SK-N-SH (cell line): Measurements from ENCODE around the gene PAMR1. TPM values are rescaled to one million over a fixed set of nuclear protein-coding genes. Genes with fewer than 3 reads are reported as not detected.
A peak's percentile ranks its signal among the peaks of the same experiment; 100 is the strongest.

Source experiments
- CTCF ChIA-PET: fragments of 300-600, 350-600 bp; formaldehyde crosslinking; extraction: SDS; loops from one replicate; lab custom pipeline; 2021; lab: Yijun Ruan, JAX
- POLR2A ChIA-PET: fragments of 350-600 bp; sonication (Branson Sonifier 250); formaldehyde crosslinking; extraction: SDS; loops from one replicate; lab custom pipeline; 2020; ENCODE audit warnings: antibody characterized with exemption, inconsistent platforms; lab: Yijun Ruan, JAX
- DNase-seq: peaks from one replicate; pipeline ENCODE4 v3.0.0; 2012
- H2AFZ ChIP-seq: fragments of 200-600 bp; sonication (generic); 2 replicates; pipeline ENCODE4 v1.8.1; 2016; ENCODE audit warnings: antibody characterized with exemption, mild to moderate bottlenecking, low read depth
- H3F3A ChIP-seq: fragments of 200-600 bp; sonication (generic); replicated peaks from 2 replicates; pipeline ENCODE3; 2016; ENCODE audit warnings: antibody characterized with exemption, mild to moderate bottlenecking; ENCODE audit not compliant: insufficient read depth
- H3K27ac ChIP-seq, 2 experiments: fragments of 200-500 bp in 1 of 2; fragments of 200-600 bp in 1 of 2; sonication (Bioruptor generic) in 1 of 2; sonication (generic), shearing (Covaris generic) in 1 of 2; 2 replicates each; pipeline versions ENCODE4 v1.5.1 to v1.6.1; 2014 to 2016; ENCODE audit warnings: low read depth in 2 of 2, inconsistent platforms in 1 of 2, low read length in 1 of 2, mild to moderate bottlenecking in 1 of 2, mixed read lengths in 1 of 2
- H3K27me3 ChIP-seq: fragments of 200-600 bp; sonication (generic), shearing (Covaris generic); 2 replicates; pipeline ENCODE4 v1.6.1; 2016; ENCODE audit warnings: mixed run types; ENCODE audit not compliant: insufficient read depth
- H3K36me3 ChIP-seq, 2 experiments: fragments of 200-500 bp in 1 of 2; fragments of 200-600 bp in 1 of 2; sonication (Bioruptor generic) in 1 of 2; sonication (generic) in 1 of 2; replicated peaks in 1 of 2; 2 replicates each; pipeline versions ENCODE3 to v1.5.1; 2014 to 2016; ENCODE audit warnings: low read length in 1 of 2, mild to moderate bottlenecking in 1 of 2; ENCODE audit not compliant: insufficient read depth in 2 of 2, control insufficient read depth in 1 of 2
- H3K4me1 ChIP-seq, 2 experiments: fragments of 200-500 bp in 1 of 2; fragments of 200-600 bp in 1 of 2; sonication (Bioruptor generic) in 1 of 2; sonication (generic), shearing (Covaris generic) in 1 of 2; 2 replicates each; pipeline versions ENCODE4 v1.5.1 to v1.6.1; 2014 to 2016; ENCODE audit warnings: low read depth in 1 of 2, low read length in 1 of 2, mixed run types in 1 of 2; ENCODE audit not compliant: insufficient read depth in 2 of 2, control insufficient read depth in 1 of 2
- H3K4me2 ChIP-seq: fragments of 200-600 bp; sonication (generic), shearing (Covaris generic); 2 replicates; pipeline ENCODE4 v1.6.1; 2017; ENCODE audit warnings: mixed run types
- H3K4me3 ChIP-seq, 2 experiments: fragments of 200-500 bp in 1 of 2; fragments of 200-600 bp in 1 of 2; sonication (Bioruptor generic) in 1 of 2; sonication (generic), shearing (Covaris generic) in 1 of 2; 2 replicates each; pipeline versions ENCODE4 v1.5.1 to v1.8.1; 2014 to 2016; ENCODE audit warnings: low read depth in 2 of 2, inconsistent platforms in 1 of 2, low read length in 1 of 2, mild to moderate bottlenecking in 1 of 2, mixed read lengths in 1 of 2, moderate library complexity in 1 of 2
- H3K79me2 ChIP-seq: fragments of 200-600 bp; sonication (generic); 2 replicates; pipeline ENCODE4 v1.8.1; 2017; ENCODE audit warnings: mild to moderate bottlenecking; ENCODE audit not compliant: insufficient read depth
- H3K9ac ChIP-seq: fragments of 200-600 bp; sonication (generic); 2 replicates; pipeline ENCODE4 v1.6.1; 2017; ENCODE audit warnings: mixed run types
- H3K9me2 ChIP-seq: fragments of 200-600 bp; sonication (generic); 2 replicates; pipeline ENCODE4 v1.6.1; 2017; ENCODE audit warnings: mixed run types
- H3K9me3 ChIP-seq: fragments of 200-600 bp; sonication (generic); 2 replicates; pipeline ENCODE4 v1.6.1; 2017; ENCODE audit warnings: mixed run types, mild to moderate bottlenecking, moderate library complexity
- H4K20me1 ChIP-seq: fragments of 200-600 bp; sonication (generic); 2 replicates; pipeline ENCODE4 v1.6.1; 2017; ENCODE audit warnings: mild to moderate bottlenecking, mixed run types; ENCODE audit not compliant: insufficient read depth
- CHD2 ChIP-seq: fragments of 150-350 bp; IDR thresholded peaks from 2 replicates; pipeline ENCODE4 v1.6.1; 2018; ENCODE audit warnings: low read length; ENCODE audit not compliant: partially characterized antibody
- CTCF ChIP-seq: fragments of 200-600 bp; sonication (generic); IDR thresholded peaks from 2 replicates; pipeline ENCODE4 v1.6.1; 2017; ENCODE audit warnings: antibody characterized with exemption, mild to moderate bottlenecking, moderate library complexity
- EP300 ChIP-seq, 2 experiments: IDR thresholded peaks; 2 replicates each; pipeline versions ENCODE4 v1.4.0 to v1.6.1; 2012; ENCODE audit warnings: borderline replicate concordance in 1 of 2, low read depth in 1 of 2, low read length in 1 of 2
- FOSL2 ChIP-seq: IDR thresholded peaks from 2 replicates; pipeline ENCODE4 v1.4.0; 2012; ENCODE audit warnings: low read depth, mild to moderate bottlenecking, moderate library complexity, borderline replicate concordance
- GATA2 ChIP-seq: sonication (generic); formaldehyde crosslinking; IDR thresholded peaks from 2 replicates; pipeline ENCODE4 v1.5.0; 2020; ENCODE audit warnings: mild to moderate bottlenecking, missing genetic modification reagents
- NFIC ChIP-seq: IDR thresholded peaks from 2 replicates; pipeline ENCODE4 v1.4.0; 2012; ENCODE audit warnings: borderline replicate concordance
- PBX3 ChIP-seq: IDR thresholded peaks from 2 replicates; pipeline ENCODE4; 2012
- RAD21 ChIP-seq: IDR thresholded peaks from 2 replicates; pipeline ENCODE4 v1.6.1; 2012; ENCODE audit warnings: mild to moderate bottlenecking, low read length
- REST ChIP-seq: IDR thresholded peaks from 2 replicates; pipeline ENCODE4 v1.6.1; 2012; ENCODE audit warnings: mild to moderate bottlenecking, low read depth, low read length, moderate library complexity
- TAF1 ChIP-seq: IDR thresholded peaks from 2 replicates; pipeline ENCODE4 v1.6.1; 2012; ENCODE audit warnings: low read depth, mild to moderate bottlenecking, low read length, moderate library complexity, borderline replicate concordance
- TCF12 ChIP-seq: IDR thresholded peaks from 2 replicates; pipeline ENCODE4 v1.4.0; 2012
- TEAD4 ChIP-seq: IDR thresholded peaks from 2 replicates; pipeline ENCODE4 v1.4.0; 2012; ENCODE audit warnings: mild to moderate bottlenecking, borderline replicate concordance; ENCODE audit not compliant: insufficient read depth
- WGBS: methylation state at CpG from one replicate; pipeline ENCODE4 v1.1.6; 2017; ENCODE audit warnings: low lambda C conversion rate; 5-methylcytosine and 5-hydroxymethylcytosine counted together
- polyA plus RNA-seq, 3 experiments: library from polyadenylated mRNA; depleted of rRNA; stranded (reverse); fragments of >200 nt; gene quantifications; 2 replicates each; pipeline ENCODE4 v1.2.3, GENCODE V29; 2012

PAMR1 gene
- 0.31 and 0.42 TPM in 2 replicates for polyA plus RNA-seq (2012; rRNA removed)
- polyA plus RNA-seq (2012; cell fraction: cytosol; rRNA removed), result 0.21 and 0.30 TPM in 2 replicates
- polyA plus RNA-seq (2012; cell fraction: nucleus; rRNA removed), result 1.2 and 1.6 TPM in 2 replicates

- H3K9ac ChIP-seq, result no peak within 1 kb of the TSS
- no peaks in the 10 kb centered on the region for H3K9me3 ChIP-seq
- DNase-seq, result no peak
- H3K4me2 ChIP-seq, result no peak within 1 kb of the TSS
- no peak within 1 kb of the TSS for H3K27ac ChIP-seq
- H3K4me1 ChIP-seq, result peaks cover 14 to 33% of the 10 kb centered on the region in 2 experiments
- H3F3A ChIP-seq, result peaks cover 17% of the 10 kb centered on the region
- ChIA-PET CTCF (interaction anchor here (0.6 to 1.8 kb wide), 3 partner anchors 9 to 41 kb away, joined by 3 to 5 read pairs (median 3); no protein-coding TSS in a partner anchor), POLR2A (no interaction called here)
- H3K27me3 ChIP-seq, result no peaks in the 10 kb centered on the region
- WGBS, result 94% methylated on average over 22 of the region's 34 CpGs
- H3K9me2 ChIP-seq, result no peaks in the 10 kb centered on the region
- H4K20me1 ChIP-seq, result no peaks in the 10 kb centered on the region
- H3K4me3 ChIP-seq, result no peak within 1 kb of the TSS
- no peaks in the 10 kb centered on the region for H3K36me3 ChIP-seq
- H3K79me2 ChIP-seq, result no peaks in the 10 kb centered on the region
- peak within 1 kb of the TSS; percentile 52; the same call in 1 of the 2 replicates for H2AFZ ChIP-seq
- no peak for TF ChIP-seq REST
- TF ChIP-seq CHD2, result no peak
- no peak for TF ChIP-seq TAF1
- no peak for TF ChIP-seq FOSL2
These were observed at the start of gene PAMR1 for GRCh38 chr11:35525501-35526175. Gene PAMR1 (minus strand): TSS chr11:35525616. CDS start chr11:35525585, 31 bp downstream.

DNA sequence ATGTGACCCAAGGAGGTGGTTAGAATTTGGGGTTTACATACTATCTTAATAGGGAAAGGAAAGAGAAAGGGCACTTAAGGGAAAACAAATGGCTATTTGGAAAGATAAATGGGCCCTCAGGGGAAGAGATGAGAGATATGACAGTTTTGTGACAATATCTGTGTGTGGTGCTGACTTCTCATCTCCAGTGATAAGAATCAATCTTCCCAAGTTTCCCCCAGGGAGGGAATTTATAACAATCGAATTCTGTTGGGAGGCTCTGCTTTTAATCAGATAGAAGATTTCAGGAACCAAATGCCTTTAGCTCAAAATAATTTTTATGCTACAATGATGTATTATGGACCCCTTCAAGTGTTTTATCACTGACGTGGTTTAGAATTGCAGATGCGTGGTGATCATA is 46.3 kb upstream of the PAMR1 start:
- 36% methylated on average over 3 of the region's 3 CpGs for WGBS
- CTCF ChIA-PET, result no interaction called here
- Histone ChIP-seq H4K20me1 (no peaks in the 10 kb centered on the region), H3K9me3 (no peaks in the 10 kb centered on the region; the same call in 1 of the 2 replicates), H3K9me2 (no peaks in the 10 kb centered on the region), H2AFZ (no peak overlapping the region), H3K27me3 (no peaks in the 10 kb centered on the region), H3K27ac (no peak overlapping the region), H3K4me3 (no peak overlapping the region), H3F3A (peaks cover 1% of the 10 kb centered on the region), H3K4me2 (no peak overlapping the region), H3K36me3 (no peaks in the 10 kb centered on the region), H3K9ac (no peak overlapping the region), H3K4me1 (peaks cover 0 to 10% of the 10 kb centered on the region in 2 experiments; a peak in 2 of 4 replicates)
- POLR2A ChIA-PET, result no interaction called here
- no peak for DNase-seq
- TF ChIP-seq TEAD4 (no peak), RAD21 (no peak), GATA2 (CRISPR knock-in tag) (peak; percentile 43; the same call in 1 of the 2 replicates), TCF12 (peak; percentile 61), CTCF (no peak), PBX3 (peak; percentile 37), NFIC (0 out of 2 replicates have a peak, but pooled peaks have one; percentile 13), EP300 (IDR thresholded peaks at IDR 0.05; ENCODE audit: borderline replicate concordance in 1 of 2, low read depth in 1 of 2, low read length in 1 of 2) (peak; percentile 23 to 59; a peak in 2 of 4 replicates)
- TF ChIP-seq, all 33 proteins: peak for 5
- no peaks in the 10 kb centered on the region for H3K79me2 ChIP-seq
